ENCODE measurements around the gene KNCN.

KNCN gene

DNA sequence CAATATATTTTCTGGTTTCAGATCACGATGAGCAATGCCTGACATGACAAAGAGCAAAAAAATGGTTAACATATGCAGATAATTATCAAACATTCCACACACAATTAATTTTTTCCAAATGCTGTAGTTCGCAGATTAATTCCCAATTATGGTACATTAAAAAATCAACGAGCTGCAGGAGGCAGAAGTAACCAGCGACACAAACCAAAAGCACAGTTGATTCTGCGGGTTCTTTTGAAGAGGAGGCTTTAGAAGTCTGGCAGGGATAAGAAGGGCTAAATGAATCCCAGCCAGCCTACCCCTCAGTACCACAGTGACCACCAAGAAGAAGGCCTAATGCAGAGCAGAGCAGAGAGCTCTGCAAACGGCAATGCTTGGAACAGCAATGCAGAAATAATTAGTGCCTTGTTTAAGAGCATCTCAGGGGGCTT lies 17.0 kb upstream of the KNCN start:
- DNase-seq = no peak

- no peak for DNase-seq
These were observed 11.9 kb upstream of the KNCN start for GRCh38 chr1:46563341-46563740.

- no peak for DNase-seq
These were observed 11.1 kb upstream of the KNCN start for GRCh38 chr1:46562498-46562897.

DNA sequence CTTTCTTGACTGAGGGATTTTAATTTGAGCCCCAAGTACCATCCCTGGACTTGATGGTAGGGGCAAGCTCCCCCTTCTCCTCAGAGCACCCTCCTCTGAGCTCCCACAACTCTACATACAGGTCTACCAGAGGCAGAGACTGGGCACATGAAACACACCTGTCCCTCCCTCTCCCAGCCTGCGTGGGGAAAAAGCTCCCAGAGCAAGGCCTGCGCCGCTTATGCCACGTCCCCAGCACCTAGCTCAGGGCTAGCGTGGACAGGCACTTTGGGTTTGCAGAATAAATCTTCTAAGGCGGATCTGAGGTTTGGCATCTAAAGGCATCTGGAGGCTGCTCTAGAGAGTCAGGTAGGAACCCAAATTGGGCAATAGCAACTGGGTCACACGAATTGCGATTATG lies 7.5 kb upstream of the KNCN start:
- DNase-seq = no peak

DNA sequence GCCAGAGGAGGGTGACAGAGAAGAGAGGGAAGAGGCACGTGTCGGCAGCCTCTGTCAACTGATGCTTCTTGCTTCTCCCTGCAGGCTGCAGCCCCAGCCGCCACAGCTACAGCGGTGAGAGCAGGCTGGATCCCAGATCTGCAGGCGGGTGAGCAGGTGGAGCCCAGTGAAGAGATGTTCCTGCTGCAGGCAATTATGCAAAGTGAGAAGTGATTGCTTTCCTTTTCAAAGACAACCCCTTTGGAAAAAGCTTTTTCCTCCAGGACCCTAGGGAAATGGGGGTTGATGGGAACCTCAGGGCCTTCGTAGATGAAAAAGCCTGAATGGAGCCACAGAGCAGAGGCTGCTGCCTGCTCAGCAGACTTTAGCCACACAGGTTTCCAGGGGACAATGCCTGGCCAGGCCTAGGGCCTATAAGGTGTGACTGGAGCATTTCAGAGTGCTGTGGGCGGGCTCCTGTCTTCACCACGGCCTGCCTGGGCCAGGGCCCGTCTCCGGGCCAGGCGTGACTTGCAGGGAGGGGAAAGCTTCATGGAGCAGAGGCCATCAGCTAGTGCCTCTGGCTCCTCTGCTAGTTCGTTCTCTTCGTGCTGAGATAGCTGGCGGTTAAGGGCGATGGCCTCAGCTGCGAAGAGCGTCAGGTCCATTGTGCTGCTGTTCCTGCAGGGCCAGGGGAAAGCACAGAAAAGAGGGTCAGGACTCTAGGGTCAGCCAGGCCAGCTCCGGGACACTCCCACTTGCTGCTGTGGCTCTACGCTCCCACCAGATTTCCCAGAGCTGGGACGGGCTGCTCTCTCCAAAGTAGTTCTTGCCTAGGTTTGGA lies 6.9 kb upstream of the KNCN start:
- DNase-seq = no peak

GRCh38 chr1:46557403-46557802 lies 6.0 kb upstream of the KNCN start:
- no peak for DNase-seq

DNA sequence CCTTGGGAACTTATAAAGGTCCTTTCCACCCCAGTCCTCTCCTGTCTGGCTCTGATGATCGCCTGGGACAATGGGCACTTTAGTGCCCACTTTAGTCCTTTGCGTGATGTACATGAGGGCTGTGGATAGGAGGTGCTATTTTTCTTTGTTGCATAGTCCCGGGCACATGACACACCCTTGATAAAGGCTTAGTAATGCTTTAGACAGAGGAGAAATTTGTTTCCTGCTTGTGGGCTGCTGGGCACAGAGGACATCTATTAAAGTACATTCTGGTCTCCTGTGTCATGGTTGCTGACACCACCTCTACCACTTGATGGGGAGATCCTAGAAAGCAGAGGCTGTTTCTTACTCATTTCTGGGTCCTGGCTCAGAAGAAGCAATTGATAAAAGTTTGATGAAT lies 5.4 kb upstream of the KNCN start:
- DNase-seq = no peak

GRCh38 chr1:46555826-46556619 lies 4.6 kb upstream of the KNCN start:
- no peak for DNase-seq

GRCh38 chr1:46554597-46555381 lies 3.3 kb upstream of the KNCN start:
- no peak for DNase-seq

- DNase-seq = no peak
These were observed 2.8 kb upstream of the KNCN start for GRCh38 chr1:46554236-46554596.

- no peak for DNase-seq
These were observed 2.1 kb upstream of the KNCN start for GRCh38 chr1:46553506-46553905.

DNA sequence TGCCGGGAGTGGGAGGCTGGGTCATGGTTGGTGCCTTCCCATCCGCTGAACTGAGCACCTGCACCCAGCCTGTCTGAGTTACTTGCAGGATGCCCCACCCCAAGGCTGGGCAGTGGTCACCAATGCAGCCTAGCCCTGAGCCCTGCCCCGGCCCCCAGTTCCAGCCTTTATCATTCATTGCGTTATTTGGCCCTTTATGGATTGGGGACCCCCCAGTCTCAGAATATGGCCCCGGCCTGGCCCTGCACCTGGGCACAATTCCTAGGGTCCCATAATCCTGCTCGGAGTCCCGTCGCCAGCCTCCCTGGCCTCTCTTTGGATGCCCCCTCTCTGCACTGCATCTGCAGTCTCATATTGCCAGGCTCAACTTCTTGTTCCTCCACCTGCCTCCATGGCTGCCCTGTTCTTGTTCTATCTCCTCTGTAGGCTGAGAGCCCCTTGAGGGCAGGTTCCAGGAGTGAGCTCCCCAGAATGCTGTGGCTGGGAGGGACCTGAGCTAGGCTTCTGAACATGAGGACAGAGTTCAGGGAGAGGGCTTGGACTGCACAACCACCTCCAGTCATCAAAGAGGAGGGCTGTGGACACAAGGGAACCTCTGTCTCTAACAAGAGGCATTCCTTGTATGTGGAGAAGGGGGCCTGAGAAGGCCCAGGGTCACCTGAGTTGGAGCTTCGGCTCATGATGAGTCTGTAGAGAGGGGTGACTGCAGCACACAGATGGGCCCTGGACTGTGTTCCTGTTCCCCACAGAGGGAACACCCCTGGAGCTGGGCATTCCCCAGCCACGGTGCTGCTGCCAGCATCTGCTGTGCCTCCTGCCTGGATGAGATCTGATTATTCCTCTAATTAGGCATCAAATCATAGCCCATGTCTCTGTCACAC lies 1.1 kb upstream of the KNCN start:
- DNase-seq = no peak

- DNase-seq = no peak
These were observed 656 bp downstream of the KNCN start for GRCh38 chr1:46550751-46551231.

DNA sequence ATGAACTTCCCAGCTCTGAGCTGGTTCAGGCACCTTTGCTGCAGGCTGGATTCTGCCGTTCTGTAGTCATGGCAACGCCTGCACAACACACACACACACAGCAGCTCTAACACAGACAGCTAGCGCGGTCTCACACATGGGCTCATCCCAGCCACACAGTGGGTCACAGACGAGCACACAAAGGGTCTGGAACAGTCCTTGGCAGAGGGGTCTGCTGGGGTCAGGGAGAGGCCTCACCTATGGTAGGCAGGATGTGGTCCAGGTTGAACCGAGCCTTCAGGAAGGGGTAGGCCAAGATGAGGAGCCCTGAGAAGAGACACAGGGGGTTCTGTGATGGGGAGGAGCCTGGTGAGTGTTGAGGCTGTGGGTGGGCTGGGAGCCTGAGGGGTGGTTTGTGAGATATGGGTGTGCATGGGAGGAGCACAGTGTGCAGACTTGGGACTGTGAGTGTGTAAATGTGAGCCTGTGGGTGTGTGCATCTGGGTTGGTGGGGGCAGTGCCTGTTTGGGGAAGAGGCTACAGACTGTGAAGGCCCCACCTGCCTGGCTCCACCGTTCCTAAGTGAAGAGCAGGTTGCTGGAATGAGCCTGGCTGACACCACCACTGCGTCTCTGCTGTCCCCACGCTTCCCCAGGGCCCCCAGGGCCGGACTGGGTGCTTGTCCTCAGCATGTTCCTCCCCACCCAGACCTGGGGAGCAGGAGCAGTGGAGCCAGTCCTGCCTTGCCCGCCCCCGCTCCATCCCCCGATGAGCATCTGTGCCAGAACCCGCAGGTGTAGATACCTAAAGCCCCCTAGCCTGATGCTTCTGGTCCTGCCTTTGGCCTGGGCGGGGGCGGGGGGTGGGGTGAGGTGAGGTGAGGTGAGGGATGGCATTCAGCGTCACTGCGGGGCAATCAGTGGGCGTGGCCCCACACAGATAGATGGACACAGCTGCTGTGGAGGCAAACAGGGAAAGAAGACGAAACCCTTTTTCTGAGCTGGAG lies 1.5 kb downstream of the KNCN start:
- no peak for DNase-seq

GRCh38 chr1:46547481-46548383 lies 3.7 kb downstream of the KNCN start:
- no peak for DNase-seq

DNA sequence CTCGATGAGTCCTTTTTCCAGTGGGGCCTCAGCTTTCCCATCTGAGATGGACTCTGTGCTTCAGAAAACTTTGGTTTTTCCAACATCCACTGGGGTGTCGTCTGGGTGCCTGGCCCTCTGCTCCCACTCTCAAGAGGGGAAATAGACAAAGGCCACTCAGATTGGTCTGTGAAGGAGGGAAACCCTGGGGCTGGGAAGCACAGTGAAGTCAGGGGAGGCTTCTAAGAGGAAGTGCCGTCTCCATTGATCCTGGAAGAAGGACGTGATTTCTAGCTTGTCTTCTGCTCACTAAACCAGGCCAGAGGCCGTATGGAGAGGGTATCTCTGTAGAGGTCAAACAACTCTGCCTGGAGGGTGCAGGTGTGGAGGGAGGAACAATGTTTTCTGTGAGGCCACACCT lies 5.2 kb downstream of the KNCN start:
- no peak for DNase-seq

DNA sequence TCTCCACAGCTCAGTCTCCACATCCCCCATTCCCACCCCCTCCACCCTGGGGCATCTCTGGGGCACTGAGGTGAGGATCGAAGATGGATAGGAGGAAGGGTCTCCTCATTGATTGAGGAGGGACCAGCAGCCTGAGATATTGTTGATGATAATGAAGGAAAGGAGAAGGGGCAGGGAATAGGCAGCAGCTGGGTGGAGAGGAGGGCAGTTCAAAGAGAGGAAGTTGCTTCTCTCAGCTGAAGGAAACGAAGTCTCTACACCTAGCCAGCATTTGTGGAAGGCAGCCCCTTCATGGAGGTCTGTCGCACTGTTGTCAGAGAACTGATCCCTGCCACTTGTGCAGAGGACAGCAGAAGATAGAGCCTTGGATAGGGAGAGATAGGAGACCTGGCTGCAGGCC lies 5.7 kb downstream of the KNCN start:
- DNase-seq = no peak

DNA sequence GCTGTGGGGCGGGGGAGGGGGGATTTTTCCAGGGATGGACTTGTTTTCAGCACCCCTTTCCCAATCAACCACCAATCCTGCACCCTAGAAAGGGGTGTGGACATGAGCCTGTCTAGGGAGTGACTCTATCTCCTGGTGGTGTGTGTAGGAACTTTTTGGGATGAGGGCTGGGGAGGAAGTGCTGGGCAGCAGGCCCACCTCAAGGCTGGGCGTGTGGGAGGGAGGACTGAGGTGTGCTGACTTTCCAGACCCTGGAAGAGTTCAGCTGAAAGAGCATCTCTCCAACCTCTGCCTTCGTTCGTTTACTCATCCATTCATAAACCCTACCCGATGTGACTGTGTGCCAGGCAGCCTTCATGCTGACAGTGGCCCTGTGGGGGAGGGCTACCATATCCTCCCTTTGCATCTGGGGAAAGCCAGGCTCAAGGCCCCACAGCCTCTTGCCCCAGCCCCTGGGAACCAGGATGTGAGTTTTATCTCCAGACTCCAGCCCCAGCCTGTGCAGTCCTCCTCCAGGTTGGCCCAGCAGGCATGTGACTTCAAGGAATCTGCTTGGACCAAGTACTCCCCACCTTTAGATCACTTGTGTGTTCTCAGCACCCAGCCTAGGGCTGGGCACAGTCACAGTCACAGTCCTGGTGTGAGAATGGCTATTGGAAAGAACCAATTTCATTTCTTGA lies 6.7 kb downstream of the KNCN start:
- no peak for DNase-seq

Measured in effector CD8-positive, alpha-beta T cell (primary cell).